Activated CD8-positive, alpha-beta memory T cell treated with anti-CD3 and anti-CD28 coated beads, Interleukin-2, amount 50 U/mL, for 24 hours (primary cell): ENCODE data around the gene LGALS7.
"Not testable (repeated sequence)": the region's sequence is repeated elsewhere in the genome, so short reads cannot be mapped to it uniquely, and the experiment has no call there.

Experiments
- DNase-seq: peaks from one replicate; pipeline ENCODE4 v3.0.0-alpha.2; 2020; ENCODE audit errors: extremely low read depth

Gene LGALS7

DNA sequence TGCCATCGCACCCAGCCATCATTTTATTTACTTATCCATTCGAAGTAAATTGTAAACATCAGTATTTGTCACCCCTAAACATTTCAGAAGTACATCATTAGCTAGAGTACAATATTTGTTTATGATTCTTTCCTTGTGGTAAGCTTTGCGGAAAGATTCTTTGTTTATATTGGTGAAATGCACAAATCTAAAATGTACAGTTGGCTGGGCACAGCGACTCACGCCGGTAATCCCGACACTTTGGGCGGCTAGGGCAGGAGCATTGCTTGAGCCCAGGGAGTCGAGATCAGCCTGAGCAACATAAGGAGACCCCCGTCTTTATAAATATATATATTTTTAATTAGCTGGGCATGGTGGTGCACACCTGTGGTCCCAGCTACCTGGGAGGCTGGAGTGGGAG lies 25.8 kb upstream of the LGALS7 start:
- DNase-seq: no peak

DNA sequence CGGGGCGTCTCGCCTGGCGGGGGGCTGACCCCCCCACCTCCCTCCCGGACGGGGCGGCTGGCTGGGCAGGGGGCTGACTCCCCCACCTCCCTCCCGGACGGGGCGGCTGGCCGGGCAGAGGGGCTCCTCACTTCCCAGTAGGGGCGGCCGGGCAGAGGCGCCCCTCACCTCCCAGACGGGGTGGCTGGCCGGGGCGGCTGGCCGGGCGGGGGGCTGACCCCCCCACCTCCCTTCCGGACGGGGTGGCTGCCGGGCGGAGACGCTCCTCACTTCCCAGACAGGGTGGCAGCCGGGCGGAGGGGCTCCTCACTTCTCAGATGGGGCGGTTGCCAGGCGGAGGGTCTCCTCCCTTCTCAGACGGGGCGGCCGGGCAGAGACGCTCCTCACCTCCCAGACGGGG lies 24.5 kb upstream of the LGALS7 start:
- not testable (repeated sequence) for DNase-seq

DNA sequence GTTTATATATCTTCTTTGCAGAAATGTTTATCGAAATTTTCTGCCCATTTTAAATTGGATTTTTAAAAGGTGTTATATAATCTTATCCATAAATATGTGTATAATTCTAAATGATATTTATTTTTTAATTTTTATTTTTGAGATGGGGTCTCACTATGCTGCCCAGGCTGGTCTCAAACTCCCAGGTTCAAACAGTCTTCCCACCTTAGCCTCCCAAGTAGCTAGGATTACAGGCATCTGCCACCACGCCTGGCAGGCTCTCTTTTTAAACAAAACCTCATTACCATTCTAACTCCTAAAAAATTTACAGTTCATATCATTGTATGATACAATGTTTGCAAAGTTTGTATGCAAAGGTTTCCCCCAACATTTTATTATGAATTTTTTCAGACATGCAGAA lies 22.8 kb upstream of the LGALS7 start:
- DNase-seq: no peak

DNA sequence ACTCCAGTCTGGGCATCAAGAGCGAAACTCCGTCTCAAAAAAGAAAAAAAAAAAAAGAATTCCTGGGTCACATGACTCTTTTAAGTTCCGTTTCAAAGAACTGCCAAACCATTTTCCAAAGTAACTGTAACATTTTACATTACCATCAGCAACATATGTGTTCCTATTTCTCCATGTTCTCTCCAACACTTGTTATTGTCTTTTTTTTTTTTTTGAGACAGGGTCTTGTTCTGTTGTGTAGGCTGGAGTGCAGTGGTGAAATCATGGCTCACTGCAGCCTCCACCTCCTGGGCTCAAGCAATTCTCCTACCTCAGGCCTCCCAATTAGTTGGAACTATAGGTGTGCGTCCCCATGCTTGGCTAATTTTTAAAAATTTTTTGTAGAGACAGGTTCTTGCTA lies 22.2 kb upstream of the LGALS7 start:
- no peak for DNase-seq

DNA sequence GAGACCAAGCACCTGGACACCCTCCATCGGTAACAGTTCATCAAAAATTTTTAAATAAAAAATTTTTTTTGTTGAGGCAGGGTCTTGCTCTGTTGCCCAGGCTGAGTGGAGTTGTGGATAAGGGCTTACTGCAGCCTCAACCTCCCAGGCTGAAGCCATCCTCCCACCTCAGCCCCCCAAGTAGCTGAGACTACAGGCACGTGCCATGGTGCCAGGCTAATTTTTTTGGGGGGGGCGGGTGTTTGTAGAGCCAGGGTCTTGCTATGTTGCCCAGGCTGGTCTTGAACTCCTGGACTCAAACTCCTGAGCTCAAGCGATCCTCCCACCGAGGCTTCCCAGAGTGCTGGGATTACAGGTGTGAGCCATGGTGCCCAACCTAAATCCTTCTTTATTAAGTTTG lies 20.4 kb upstream of the LGALS7 start:
- no peak for DNase-seq

DNA sequence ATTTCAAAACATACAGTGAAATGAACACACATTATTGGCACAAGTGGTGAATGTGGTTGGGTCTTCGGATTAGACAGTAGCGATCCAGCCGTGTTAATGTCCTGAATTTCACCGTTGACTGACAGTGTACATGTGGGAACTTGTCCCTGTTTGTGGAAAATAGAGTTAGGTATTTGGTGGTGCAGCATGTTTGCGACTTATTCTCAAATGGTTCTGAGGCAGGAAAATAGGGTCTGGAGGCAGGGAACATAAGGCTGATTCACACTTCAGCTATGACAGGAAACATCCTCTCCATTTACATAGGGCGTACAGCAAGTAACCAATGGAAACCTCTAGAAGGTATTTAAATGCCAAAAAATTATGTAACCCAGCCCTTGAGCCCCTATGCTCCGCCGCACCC lies 19.9 kb upstream of the LGALS7 start:
- no peak for DNase-seq

DNA sequence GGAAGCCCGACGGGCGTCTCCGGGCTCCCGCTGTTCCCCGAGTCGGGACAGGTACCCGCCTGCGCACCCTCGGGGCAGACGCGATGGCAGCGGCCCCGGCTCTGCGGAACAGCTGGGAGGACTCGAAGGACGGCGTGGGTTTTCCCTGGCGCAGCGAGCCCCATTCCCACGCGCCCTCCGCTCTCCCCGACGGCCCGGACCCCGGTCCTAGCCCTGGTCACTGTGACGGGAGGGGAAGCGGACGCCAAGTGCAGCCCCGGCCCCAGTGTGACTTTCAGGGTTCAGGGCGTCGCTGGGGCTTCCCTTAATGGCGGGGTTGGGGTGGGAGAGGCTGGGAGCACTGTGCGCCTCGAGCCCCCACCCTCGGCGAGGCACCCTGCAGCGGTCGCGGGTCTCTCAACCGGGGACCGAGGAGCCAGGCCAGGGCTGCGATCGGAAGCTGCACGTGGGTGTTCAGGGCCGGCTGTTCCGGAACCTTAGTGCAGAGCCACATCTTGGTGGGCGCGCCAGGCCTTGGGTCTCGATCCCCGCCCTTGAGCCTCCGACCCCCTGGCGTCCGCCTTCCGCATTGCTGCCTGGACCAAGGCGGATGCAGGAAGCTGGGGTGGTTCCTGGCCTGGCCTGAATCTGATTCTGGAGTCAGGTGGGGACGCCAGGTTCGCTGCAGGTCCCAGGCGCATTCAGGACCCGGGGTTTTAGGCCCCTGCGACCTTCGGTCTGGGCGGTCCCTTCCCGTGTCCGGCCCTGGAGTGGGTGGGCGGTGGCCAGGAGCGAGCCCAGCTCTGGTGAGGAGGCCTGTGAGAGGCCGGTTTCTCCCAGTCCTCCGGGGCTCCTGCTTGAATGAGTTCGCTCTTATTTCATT lies 19.2 kb upstream of the LGALS7 start:
- DNase-seq: no peak

DNA sequence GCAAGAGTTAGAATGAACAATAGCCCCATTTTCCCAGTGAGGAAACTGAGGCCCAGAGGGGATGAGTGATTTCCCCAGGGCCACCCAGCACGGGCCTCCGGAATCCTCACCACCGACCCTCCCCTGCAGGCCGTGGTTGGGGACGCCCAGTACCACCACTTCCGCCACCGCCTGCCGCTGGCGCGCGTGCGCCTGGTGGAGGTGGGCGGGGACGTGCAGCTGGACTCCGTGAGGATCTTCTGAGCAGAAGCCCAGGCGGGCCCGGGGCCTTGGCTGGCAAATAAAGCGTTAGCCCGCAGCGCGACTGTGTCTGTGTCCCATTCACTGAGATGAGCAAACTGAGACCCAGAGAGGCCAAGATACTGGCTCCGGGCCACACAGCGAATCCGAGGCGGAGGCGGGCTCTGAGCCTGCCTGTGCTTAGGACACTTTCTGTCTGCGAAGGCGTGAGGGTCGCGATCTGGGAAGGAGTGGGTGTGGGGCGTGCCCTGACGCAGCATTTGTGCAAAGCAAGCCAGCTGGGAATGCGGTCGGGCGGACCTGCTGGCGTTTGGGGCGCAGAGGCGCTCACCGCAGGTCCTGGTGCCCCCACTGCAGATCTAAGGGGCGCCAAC lies 18.2 kb upstream of the LGALS7 start:
- DNase-seq: not testable (repeated sequence)

DNA sequence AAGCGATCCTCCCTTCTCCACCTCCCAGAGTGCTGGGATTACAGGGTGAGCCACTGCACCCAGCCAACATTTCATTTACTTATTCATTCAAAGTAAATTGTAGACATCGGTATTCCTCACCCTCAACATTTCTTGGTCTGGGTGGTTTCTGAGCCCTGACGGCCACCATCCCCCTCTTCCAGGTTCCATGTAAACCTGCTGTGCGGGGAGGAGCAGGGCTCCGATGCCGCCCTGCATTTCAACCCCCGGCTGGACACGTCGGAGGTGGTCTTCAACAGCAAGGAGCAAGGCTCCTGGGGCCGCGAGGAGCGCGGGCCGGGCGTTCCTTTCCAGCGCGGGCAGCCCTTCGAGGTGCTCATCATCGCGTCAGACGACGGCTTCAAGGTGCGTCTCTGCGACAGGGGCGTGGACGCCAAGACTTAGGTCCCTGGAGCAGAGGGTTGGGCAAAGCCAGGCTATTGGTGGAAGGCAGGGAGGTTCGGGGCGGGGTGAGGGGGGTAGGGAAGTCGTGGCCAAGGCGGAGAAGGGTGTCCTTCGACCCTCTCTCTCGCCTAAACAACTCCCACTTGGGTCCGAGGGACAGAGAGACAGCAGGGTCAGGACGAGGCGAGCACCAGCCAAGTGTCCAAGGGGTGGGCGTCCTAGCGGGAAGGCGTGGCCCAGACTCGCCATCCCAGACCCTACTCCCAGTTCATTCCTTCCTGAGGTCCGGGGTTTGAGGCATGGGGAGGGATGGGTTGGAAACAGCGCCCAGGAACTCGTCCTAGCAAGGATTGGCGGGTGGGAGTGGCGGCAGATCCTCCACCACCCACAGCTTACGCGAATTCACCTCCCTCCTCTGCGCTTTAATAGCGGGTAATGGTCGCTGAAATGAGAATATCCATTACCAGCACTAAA lies 17.4 kb upstream of the LGALS7 start:
- DNase-seq: not testable (repeated sequence)

DNA sequence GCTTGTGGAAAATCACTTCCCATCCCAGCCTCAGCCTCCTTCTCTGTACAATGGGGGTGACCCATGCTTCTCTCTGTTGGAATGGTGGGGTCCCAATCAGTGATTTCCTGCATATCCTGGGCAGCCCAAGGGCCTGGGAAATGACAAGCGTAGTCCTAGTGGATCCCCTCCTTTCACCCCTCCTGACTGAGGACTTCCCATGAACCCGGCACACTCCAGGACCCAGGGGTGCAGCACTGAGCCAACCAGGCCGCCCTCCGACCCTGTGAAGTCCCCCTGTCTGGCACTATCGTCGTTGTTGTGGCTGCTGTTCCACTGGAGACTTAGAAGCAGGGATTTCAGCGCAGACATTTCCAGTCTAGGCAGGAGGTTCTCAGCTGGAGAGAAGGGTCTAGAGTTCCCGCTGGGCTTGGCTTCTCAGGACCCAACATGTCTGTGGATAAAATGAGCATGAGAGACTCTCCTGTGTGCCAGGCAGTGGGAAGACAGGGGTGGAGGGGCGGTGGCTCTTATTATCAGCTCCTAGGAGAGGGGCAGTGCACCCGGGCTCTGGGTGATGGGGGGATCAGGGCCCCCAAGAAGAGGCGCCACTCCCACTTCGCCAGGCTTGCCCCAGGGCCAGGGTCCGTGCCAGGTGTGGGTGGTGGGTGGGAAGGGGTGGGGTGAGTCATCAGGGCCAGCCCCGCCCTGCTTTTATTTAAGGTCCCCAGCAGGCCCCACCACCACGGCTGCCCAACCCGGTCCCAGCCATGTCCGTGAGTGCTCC lies 15.3 kb upstream of the LGALS7 start, which contains the start of gene LGALS7B:
TSS of gene LGALS7B (plus strand) at position 723 of the 766 bp plus-strand sequence. CDS start at position 750, 27 bp downstream.
- DNase-seq: no peak

DNA sequence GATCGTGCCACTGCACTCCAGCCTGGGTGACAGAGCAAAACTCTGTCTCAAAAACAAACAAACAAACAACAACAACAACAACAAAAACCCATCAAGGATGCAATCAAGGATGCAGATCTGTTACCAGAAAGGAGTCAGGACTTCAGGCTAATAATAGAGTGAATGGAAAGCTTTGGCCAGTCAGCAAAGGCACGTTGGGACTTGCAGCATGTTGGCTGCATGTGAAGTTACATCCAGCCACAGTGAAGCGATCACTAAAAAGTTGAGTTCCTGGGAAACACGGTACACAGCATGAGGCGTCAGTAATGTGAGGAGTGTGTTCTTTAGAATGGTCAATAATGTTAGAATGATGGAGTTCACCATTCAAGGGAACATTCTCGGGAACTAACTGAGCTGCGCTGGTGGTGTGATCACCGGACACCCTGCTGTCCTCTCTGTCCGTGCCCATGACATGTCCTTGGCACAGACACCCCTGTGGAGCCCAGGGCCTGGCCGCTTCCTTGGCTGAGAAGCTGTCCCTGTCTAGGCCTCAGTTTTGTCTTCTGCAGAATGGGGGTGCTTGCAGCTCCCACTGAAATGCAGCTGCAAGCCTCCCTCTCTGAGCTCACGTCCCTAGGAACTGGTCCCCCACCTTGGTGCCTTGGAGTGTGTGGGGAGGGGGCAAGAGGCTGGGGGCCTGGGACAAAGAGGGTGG lies 13.4 kb upstream of the LGALS7 start:
- DNase-seq: no peak

DNA sequence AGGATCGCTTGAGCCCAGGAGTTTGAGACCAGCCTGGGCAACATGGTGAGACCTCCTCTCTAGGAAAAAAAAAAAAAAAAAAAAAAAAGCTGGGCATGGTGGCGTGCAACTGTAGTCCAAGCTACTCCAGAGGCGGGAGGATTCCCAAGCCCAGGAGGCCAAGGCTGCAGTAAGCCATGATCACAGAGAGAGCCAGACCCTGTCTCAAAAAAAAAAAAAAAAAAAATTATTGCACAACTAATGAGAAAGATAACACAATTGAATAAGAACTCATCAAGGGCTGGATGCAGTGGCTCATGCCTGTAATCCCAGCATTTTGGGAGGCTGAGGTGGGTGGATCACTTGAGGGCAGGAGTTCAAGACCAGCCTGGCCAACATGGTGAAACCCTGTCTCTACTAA lies 12.7 kb upstream of the LGALS7 start:
- not testable (repeated sequence) for DNase-seq

DNA sequence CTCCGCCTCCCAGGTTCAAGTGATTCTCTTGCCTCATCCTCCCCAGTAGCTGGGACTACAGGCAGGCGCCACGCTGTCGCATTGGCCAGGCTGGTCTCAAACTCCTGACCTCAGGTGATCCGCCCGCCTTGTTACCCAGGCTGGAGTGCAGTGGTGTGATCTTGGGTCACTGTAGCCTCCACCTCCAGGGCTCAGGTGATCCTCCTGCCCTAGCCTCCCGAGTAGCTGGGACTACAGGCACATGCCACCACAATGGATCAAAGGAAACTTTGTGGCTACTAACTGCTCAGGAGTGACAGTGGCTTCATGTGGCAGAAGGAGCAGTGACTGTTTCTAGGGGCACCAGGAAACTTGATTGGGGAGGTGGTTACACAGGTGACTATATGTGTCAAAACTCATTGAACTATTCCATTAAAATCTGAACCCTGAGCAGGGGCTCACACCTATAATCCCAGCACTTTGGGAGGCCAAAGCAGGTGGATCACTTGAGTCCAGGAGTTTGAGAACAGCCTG lies 11.9 kb upstream of the LGALS7 start:
- no peak for DNase-seq

DNA sequence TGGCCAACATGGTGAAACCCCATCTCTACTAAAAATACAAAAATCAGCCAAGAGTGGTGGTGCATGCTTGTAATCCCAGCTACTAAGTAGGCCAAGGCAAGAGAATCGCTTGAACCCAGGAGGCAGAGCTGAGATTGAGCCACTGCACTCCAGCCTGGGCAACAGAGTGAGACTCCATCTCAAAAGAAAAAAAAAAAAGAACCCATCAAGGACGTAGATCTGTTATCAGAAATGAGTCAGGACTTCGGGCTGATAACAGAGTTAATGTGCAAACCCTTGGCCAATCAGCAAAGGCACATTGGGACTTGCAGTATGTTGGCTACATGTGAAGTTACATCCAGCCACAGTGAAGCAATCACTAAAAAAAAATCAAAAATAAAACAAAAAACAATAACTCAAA lies 10.9 kb upstream of the LGALS7 start:
- no peak for DNase-seq

DNA sequence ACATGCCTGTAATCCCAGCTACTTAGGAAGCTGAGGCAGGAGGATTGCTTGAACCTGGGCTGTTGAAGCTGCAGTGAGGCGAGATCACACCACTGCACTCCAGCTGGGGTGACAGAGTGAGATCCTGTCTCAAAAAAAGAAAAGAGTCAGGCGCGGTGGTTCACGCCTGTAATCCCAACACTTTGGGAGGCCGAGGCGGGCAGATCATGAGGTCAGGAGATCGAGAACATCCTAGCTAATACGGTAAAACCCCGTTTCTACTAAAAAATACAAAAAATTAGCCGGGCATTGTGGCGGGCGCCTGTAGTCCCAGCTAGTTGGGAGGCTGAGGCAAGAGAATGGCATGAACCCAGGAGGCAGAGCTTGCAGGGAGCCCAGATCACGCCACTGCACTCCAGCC lies 8.9 kb upstream of the LGALS7 start:
- not testable (repeated sequence) for DNase-seq

DNA sequence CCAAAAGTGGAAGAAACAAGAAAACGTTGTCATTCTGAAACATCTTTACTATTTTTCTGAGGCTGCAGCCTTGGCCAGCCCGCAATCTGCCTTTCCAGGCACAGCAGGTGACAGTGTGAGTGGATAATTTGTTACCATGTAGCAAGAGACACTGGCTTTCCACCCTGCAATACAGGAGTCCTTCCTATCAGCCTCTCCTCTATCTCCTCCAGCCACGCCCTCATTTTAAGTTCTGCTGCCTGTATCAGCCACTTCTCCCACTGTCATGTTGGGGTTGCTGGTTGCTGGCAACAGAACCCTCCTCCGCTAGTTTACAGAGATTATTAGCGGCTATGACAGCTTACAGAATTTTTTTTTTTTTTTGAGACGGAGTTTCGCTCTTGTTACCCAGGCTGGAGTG lies 7.7 kb upstream of the LGALS7 start:
- no peak for DNase-seq

DNA sequence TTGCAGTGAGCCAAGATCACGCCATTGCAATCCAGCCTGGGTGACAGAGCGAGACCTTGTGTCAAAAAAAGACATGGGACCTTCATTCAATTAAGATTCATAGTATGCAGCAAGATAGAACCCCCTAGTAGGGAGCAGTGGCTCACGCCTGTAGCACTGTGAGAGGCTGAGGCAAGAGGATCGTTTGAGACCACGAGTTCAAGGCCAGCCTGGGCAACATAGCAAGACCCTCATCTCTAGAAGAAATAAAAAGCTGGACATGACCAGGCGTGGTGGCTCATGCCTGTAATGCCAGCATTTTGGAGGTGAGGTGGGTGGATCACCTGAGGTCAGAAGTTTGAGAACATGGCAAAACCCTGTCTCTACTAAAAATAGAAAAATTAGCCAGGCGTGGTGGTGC lies 7.1 kb upstream of the LGALS7 start:
- no peak for DNase-seq

DNA sequence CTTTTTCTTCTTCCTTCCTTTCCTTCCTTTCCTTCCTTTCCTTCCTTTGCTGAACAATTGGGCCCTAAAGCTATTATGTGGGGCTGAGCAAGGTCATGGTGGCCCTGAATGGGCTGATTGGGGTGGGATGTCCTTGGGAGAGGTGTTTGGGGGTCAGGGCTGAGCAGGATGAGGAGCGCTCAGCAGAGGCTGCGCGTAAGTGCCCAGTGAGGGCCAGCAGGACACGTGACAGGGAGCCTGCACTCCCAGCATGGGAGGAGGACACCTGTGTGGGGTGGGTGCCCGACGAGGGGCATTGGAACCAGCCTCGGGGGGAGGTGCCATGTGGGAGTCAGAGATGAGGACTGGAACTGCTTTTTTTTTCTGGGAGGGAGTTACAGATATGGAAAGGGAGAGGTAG lies 5.4 kb upstream of the LGALS7 start:
- no peak for DNase-seq

DNA sequence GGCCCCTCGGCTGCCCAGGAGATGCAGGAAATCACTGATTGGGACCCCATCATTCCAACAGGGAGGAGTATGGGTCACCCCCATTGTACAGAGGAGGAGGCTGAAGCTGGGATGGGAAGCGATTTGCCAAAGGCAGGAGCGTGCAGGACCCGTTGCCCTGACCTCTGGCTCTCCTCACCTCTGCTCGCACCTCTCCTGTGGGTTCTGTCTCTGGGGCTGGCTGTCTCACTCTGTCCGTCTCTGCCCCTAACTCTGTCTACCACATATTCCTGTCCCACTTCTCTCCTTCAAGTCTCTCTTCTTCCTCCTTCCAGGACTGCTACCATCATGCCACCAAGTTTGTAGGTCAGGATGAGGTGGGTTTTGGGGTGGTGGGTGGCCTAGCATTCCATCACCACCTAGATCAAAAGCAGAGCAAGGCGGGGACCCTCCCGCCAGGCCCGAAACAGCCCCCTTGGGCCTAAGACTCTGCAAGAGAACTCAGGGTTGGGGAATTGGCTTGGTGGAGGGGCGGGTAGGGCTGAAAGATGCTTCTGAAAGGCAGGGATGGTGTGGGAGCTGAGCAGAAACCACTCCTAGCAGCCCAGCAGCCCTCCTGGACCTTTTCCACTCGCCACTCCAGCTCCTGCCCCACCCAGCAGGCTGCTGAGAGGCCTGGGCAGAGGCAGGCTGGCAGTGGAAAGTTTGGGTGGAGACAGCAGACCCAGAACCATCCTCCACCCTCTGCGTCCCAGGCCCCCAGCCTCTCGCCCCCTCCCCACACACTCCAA lies 1.0 kb upstream of the LGALS7 start:
- DNase-seq: no peak

DNA sequence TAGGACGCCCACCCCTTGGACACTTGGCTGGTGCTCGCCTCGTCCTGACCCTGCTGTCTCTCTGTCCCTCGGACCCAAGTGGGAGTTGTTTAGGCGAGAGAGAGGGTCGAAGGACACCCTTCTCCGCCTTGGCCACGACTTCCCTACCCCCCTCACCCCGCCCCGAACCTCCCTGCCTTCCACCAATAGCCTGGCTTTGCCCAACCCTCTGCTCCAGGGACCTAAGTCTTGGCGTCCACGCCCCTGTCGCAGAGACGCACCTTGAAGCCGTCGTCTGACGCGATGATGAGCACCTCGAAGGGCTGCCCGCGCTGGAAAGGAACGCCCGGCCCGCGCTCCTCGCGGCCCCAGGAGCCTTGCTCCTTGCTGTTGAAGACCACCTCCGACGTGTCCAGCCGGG lies 1.7 kb downstream of the LGALS7 start:
- not testable (repeated sequence) for DNase-seq
